NCI-H2171 treated with DMSO at 0.1 percent for 48 hours (cell line): Measurements from ENCODE around the gene SERPINE1.

Experiments used
- DNase-seq: peaks from one replicate; lab custom pipeline; 2025; lab: John Stamatoyannopoulos, UW

Gene SERPINE1

GRCh38 chr7:101170617-101171441, 43.9 kb downstream of the SERPINE1 start:
- no peak for DNase-seq

- no peak for DNase-seq
Observed at GRCh38 chr7:101171442-101171837, 44.5 kb downstream of the SERPINE1 start.

- DNase-seq: peak; percentile 85
Observed at GRCh38 chr7:101172005-101172853, 45.3 kb downstream of the SERPINE1 start.

- peak; percentile 64 for DNase-seq
Observed at GRCh38 chr7:101172854-101173751, 46.2 kb downstream of the SERPINE1 start.

GRCh38 chr7:101173752-101174244, 46.9 kb downstream of the SERPINE1 start:
- DNase-seq: peak; percentile 27

- DNase-seq: no peak
Observed at GRCh38 chr7:101174322-101174854, 47.5 kb downstream of the SERPINE1 start.

- no peak for DNase-seq
Observed at GRCh38 chr7:101175664-101176063, 48.8 kb downstream of the SERPINE1 start.

GRCh38 chr7:101177644-101178043, 50.7 kb downstream of the SERPINE1 start:
- DNase-seq: no peak

- DNase-seq: peak; percentile 56
Observed at GRCh38 chr7:101179117-101179516, 52.2 kb downstream of the SERPINE1 start.

- DNase-seq: no peak
Observed at GRCh38 chr7:101179713-101180112, 52.8 kb downstream of the SERPINE1 start.

- no peak for DNase-seq
Observed at GRCh38 chr7:101180130-101180755, 53.3 kb downstream of the SERPINE1 start, which contains the start of gene NAT16. Gene NAT16, minus strand, starts transcription at chr7:101180293. Its CDS starts 5,486 bp downstream, at chr7:101174807.

- DNase-seq: no peak
Observed at GRCh38 chr7:101185258-101185839, 58.4 kb downstream of the SERPINE1 start.

GRCh38 chr7:101186194-101186593, 59.3 kb downstream of the SERPINE1 start:
- no peak for DNase-seq

- no peak for DNase-seq
Observed at GRCh38 chr7:101186844-101187428, 60.0 kb downstream of the SERPINE1 start.
